ENCODE measurements around the gene FOXE1.

Gene FOXE1

GRCh38 chr9:97840521-97840920 lies 12.5 kb upstream of the FOXE1 start:
- TF ChIP-seq REST (IDR thresholded peaks at IDR 0.05; ENCODE audit: low read depth), result no peak
- TF ChIP-seq CREB1 (IDR thresholded peaks at IDR 0.05; ENCODE audit: low read depth), result no peak
- TF ChIP-seq MAX (IDR thresholded peaks at IDR 0.05), result no peak
- TF ChIP-seq ZBTB7A (IDR thresholded peaks at IDR 0.05; ENCODE audit: low read depth), result no peak
- TF ChIP-seq FOXM1 (IDR thresholded peaks at IDR 0.05; ENCODE audit: borderline replicate concordance, low read depth), result no peak
- TF ChIP-seq TEAD4 (IDR thresholded peaks at IDR 0.05), result no peak
- TF ChIP-seq TCF12 (IDR thresholded peaks at IDR 0.05; ENCODE audit: low read depth), result no peak
- no peak for TF ChIP-seq NFIC (IDR thresholded peaks at IDR 0.05)
- TF ChIP-seq EGR1 (IDR thresholded peaks at IDR 0.05), result no peak
- TF ChIP-seq CEBPB (IDR thresholded peaks at IDR 0.05), result no peak
- TF ChIP-seq EP300 (IDR thresholded peaks at IDR 0.05; ENCODE audit: borderline replicate concordance), result no peak
- no peak for TF ChIP-seq TAF1 (IDR thresholded peaks at IDR 0.05; ENCODE audit: low read depth)
- no peak for TF ChIP-seq USF1 (IDR thresholded peaks at IDR 0.05)
- TF ChIP-seq RAD21 (IDR thresholded peaks at IDR 0.05; ENCODE audit: low read depth), result no peak
- no peak for TF ChIP-seq YY1 (IDR thresholded peaks at IDR 0.05; ENCODE audit: low read depth)

GRCh38 chr9:97842960-97843359 lies 10.1 kb upstream of the FOXE1 start:
- TF ChIP-seq CREB1 (IDR thresholded peaks at IDR 0.05; ENCODE audit: low read depth), result no peak
- TF ChIP-seq NFIC (IDR thresholded peaks at IDR 0.05), result no peak
- no peak for TF ChIP-seq MAX (IDR thresholded peaks at IDR 0.05)
- TF ChIP-seq ZBTB7A (IDR thresholded peaks at IDR 0.05; ENCODE audit: low read depth), result no peak
- no peak for TF ChIP-seq EP300 (IDR thresholded peaks at IDR 0.05; ENCODE audit: borderline replicate concordance)
- TF ChIP-seq RAD21 (IDR thresholded peaks at IDR 0.05; ENCODE audit: low read depth), result no peak
- no peak for TF ChIP-seq EGR1 (IDR thresholded peaks at IDR 0.05)
- TF ChIP-seq CEBPB (IDR thresholded peaks at IDR 0.05), result no peak
- TF ChIP-seq TAF1 (IDR thresholded peaks at IDR 0.05; ENCODE audit: low read depth), result no peak
- no peak for TF ChIP-seq TCF12 (IDR thresholded peaks at IDR 0.05; ENCODE audit: low read depth)
- no peak for TF ChIP-seq YY1 (IDR thresholded peaks at IDR 0.05; ENCODE audit: low read depth)
- no peak for TF ChIP-seq TEAD4 (IDR thresholded peaks at IDR 0.05)
- no peak for TF ChIP-seq USF1 (IDR thresholded peaks at IDR 0.05)
- no peak for TF ChIP-seq REST (IDR thresholded peaks at IDR 0.05; ENCODE audit: low read depth)
- no peak for TF ChIP-seq FOXM1 (IDR thresholded peaks at IDR 0.05; ENCODE audit: borderline replicate concordance, low read depth)

GRCh38 chr9:97845130-97845529 lies 7.9 kb upstream of the FOXE1 start:
- TF ChIP-seq RAD21 (IDR thresholded peaks at IDR 0.05; ENCODE audit: low read depth), result no peak
- TF ChIP-seq TEAD4 (IDR thresholded peaks at IDR 0.05), result no peak
- no peak for TF ChIP-seq TCF12 (IDR thresholded peaks at IDR 0.05; ENCODE audit: low read depth)
- no peak for TF ChIP-seq EP300 (IDR thresholded peaks at IDR 0.05; ENCODE audit: borderline replicate concordance)
- TF ChIP-seq MAX (IDR thresholded peaks at IDR 0.05), result no peak
- no peak for TF ChIP-seq ZBTB7A (IDR thresholded peaks at IDR 0.05; ENCODE audit: low read depth)
- no peak for TF ChIP-seq TAF1 (IDR thresholded peaks at IDR 0.05; ENCODE audit: low read depth)
- no peak for TF ChIP-seq USF1 (IDR thresholded peaks at IDR 0.05)
- TF ChIP-seq EGR1 (IDR thresholded peaks at IDR 0.05), result no peak
- no peak for TF ChIP-seq CEBPB (IDR thresholded peaks at IDR 0.05)
- TF ChIP-seq CREB1 (IDR thresholded peaks at IDR 0.05; ENCODE audit: low read depth), result no peak
- TF ChIP-seq REST (IDR thresholded peaks at IDR 0.05; ENCODE audit: low read depth), result no peak
- no peak for TF ChIP-seq NFIC (IDR thresholded peaks at IDR 0.05)
- no peak for TF ChIP-seq FOXM1 (IDR thresholded peaks at IDR 0.05; ENCODE audit: borderline replicate concordance, low read depth)
- TF ChIP-seq YY1 (IDR thresholded peaks at IDR 0.05; ENCODE audit: low read depth), result no peak

All from Ishikawa (cell line).